ENCODE data around the gene KIF21B.
"Not testable (repeated sequence)": the region's sequence is repeated elsewhere in the genome, so short reads cannot be mapped to it uniquely, and the experiment has no call there.

The KIF21B gene

DNA sequence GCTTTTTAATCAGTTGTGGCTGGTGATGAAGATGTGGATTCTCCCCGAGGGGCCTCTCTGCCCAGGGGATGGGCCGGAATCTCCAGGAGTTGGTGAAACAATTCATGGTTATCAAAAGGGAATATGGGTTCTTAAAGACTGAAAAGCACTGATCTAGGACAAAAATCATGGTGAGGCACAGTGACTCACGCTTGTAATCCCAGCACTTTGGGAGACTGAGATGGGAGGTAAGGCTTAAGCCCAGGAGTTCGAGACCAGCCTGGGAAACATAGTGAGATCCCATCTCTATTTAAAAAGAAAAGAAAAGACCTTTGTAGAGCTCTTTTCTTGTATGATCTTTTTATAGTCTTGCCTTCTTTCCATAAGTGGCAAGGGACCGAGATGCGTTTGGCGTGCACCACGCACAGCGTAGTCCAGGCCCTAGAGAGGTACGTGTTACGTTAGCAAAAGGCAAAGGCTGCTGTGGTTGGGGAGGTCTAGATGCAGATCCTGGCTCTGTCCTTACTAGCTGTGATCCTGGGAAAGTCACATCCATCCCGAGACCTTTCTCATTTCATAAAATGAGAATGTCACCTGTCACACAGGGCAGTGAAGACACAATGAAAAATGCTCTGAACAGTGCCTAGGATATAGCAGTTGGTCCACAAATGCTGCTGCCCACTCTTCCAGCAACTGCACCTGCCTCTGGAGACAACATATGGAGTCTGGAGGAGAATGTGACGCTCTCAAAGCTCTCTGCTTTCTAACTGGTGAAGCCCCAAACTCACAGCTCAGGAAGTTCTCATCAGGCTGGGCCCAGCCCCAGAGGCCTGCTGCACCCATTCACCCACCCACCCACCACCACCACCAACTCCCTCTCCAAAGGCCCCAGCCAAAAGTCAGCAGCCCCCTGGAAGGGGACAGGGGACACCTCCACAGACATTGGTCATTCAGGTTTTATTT is 54.8 kb downstream of the KIF21B start:
- DNase-seq: no peak

DNA sequence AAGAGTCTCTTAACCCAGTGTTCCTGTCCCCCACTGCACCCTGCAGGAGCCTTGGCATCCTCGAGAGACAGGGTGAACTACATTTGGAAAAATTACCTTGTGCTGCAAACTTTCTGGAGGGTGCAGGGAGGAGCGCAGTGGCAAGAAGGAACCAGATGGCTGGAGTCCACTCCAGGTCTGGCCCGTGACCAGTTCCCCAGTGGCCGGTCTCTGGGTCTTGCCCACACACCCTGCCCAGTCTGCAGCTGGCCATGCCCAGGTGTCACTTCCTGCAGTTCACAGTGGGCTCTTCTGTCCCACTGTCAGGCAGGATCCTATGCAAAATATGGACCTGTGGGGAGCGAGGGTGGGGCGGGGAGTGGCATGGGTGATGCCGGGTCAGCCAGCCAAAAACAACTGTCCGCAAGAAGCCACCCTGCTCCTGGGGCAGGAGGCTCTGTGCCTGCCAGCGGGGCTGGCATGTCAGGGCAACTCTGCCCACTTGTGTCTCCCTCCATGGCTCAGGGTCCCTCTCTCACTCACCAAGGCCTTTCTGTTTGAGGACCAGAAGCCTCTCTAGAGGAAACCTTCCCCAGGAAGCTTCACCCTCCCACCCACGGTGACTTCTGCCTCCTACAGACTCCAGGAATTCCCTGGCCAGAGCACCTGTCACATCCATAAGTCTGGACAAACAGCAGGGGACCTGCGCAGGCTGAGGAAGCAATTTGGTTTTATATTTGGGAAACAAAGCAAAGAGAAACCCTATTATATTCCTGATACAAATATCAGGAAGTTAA is 55.6 kb downstream of the KIF21B start:
- DNase-seq: no peak

DNA sequence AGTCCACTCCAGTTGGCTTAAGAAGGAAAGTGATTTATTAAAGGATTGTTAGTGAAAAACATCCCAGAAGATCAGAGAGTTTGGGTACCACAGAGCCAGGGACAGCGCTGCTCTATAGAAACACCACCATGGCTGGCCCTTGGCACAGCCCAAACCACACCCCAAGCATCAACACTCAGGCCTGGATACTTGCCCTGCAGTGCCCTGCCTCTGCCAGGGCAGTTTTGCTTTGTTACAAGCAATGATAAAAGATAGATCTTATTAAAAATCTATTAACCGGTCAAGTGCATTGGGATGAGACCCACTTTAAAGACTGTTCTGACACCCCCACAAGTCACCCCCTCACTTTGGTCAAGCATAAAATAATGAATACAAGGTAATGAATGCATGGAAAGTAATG is 56.6 kb downstream of the KIF21B start:
- no peak for DNase-seq

DNA sequence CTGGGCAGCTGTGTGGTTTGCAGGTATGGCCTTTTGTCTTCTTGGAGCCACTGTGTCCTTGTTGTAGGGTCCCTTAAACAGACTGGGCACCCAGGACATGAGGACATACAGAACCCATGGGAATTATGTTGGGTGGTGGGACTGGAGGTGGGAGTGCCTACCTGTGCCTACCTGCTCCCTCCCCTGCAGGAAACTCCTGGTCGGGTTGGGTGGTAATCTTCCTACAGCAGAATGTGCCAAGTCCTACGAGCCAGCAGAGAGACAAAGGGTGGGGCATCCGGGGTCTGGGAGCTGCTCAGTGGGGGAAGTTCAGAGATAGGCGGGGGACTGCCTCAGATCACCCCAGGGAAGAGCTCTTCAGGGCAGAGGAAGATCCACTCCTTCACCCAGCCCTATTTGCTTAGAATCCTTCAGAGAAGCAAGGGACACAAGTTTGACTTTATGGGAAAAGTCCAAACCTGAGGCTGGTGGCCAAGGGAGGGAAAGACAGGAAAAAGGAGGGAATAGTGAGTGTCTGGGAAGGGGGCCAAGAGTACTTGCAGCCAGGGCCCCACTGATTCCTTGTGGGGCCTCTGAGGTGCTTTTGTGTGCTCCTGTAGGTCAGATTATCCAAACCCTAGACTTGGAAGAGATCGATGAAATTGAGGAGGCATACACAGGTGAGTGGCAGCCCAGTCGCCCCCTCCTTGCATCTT is 58.3 kb downstream of the KIF21B start:
- no peak for DNase-seq

DNA sequence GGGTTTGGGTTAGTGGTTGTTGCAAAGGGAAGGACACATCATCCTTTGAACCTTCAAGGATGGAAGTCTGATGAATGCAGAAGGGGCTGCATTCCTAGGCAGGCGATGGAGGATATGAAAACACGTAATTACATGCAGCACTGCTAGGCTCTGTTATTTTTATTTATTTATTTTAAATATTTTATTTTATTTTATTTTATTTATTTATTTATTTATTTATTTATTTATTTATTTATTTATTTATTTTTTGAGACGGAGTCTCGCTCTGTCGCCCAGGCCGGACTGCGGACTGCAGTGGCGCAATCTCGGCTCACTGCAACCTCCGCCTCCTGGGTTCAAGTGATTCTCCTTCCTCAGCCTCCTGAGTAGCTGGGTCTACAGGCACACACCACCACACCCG is 59.6 kb downstream of the KIF21B start:
- DNase-seq: not testable (repeated sequence)

DNA sequence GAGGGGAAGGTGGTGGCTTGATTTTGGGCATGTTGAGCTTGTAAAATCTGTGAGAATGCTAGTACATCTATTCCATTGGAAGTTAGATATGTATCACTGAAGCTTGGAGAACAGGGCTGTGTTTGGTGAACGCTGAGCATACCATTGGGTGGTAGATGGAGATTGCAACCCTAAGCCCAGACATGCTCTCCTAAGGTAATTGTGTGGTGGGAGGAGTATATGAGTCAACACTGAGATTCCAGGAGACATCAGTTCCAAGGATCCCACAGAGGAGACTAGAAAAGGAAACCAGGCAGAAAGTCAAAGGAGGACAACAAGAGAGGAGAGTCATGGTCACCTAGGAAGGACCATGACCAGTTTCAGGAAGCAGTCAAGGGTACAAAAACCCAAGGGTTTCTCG is 60.4 kb downstream of the KIF21B start:
- no peak for DNase-seq

DNA sequence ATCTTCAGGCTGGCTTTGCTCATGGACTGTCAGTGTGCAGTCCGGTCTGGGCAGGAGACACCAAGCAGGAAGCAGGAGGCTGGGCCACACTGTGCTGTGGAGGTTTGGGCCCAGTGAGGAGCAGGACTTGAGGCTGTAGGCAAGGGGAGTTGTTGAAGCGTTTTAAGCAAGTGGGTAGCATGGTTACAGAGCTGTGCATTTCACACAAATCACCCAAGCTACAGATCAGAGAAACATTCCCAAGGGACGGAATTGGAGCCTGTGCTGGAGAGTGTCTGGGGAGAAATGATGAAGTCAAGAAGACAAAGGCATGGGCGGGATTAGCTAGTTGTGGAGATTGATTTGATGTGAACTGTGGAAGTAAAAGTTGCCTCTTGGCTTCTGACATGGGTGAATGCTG is 60.9 kb downstream of the KIF21B start:
- DNase-seq: no peak

DNA sequence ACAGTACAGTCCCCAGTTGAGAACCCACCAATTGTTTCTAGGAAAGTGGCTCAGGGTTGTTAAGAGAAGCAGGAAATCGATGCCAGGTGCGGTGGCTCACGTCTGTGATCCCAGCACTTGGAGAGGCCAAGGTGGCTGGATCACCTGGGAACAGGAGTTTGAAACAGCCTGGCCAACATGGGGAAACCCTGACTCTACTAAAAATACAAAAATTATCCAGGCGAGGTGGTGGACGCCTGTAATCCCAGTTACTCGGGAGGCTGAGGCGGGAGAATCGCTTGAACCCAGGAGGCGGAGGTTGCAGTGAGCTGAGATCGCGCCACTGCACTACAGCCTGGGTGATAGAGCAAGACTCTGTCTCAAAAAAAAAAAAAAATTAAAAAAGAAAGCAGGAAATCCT is 61.4 kb downstream of the KIF21B start:
- not testable (repeated sequence) for DNase-seq

DNA sequence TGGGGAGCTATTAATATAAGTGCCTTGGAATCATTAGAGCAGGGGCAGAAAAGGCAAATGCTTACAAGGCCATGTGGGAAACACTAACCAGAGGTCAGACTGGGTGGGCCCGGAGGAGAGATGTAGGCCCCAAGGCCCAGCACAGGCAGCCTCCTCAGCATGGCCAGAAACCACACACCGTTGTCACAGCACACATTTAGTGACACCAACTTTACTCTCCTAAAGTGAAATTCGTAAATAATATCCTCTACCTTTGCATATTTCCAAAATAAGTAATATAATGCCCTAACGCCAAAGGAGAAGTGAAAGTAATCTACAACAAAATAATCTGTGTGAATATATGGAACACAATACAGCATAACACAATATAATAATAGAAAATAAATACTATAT is 62.6 kb downstream of the KIF21B start:
- DNase-seq: no peak

DNA sequence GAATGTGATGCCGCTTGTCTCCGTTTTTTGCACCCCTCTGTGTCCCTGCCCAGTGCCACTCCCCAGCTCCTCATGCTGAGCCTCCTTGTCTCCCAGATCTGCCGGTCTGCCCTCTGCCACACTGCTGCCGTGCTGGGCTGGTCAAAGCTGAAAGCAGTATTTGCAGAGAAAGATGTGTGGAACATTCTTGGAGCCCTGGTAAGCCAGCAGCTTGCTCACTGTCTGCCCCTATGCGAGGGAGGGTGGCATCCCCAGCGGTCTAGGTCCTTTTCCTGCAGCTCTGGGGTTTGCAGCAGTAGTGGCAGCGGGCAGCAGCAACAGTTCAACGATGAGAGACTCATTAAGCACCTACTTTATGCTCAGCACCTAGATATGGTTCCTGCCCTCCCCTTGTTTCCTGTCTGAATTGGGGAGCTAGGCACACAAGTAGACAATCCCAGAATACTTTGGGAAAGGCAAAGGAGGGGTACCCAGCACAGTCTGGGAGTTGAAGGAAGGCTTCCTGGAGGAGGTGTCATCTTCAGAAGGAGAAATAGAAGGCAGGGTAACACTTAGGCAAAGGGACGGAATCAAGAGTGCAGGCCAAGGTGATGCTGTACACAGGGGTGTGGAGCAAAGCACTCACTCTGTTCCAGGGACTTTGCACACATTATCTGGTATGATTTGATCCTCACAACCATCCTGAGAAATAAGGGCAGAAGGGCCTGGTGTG is 63.1 kb downstream of the KIF21B start:
- DNase-seq: no peak

DNA sequence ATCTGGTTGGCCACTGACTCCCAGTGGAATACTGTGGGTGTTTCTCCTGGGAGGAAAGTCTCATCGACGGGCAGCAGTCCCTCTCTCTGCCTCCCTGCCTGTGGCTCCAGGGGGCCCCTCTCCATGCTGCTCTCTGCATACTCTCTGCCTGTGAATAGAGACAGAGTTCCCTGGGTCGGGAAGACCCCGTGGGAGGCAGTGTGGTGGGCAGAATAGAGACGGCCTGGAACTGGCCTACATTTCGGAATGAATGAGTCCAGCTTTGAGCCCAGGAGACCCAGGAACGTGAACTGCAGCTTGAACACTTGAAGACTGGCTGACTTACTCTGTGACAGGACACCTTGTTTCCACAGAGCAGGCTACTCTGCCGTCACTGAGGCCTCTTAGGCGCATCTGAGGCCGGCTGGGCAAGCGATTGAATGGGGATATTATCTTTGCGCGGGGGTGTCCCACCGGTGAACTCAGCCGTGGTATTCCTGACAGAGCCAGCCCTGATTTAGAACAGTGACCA is 64.0 kb downstream of the KIF21B start:
- DNase-seq: no peak

DNA sequence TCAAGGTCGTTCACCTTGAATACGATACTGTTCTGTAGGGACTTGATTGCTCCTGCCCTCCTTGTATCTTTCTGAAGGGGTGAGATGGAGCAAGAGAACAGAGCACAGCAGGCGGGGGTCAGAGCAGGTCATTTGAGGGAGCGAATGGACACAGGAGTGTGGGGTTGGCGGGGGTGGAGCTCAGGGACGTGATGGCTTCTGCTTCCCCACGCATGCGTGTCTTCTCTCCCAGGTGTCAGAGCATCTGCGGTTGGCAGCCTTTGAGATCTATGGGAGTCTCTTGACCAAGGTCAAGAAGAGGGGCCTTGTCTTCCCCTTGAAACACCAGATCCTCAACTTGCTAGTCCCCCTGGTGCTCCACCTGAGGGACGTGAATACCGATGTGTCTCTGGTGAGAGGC is 64.9 kb downstream of the KIF21B start:
- no peak for DNase-seq

DNA sequence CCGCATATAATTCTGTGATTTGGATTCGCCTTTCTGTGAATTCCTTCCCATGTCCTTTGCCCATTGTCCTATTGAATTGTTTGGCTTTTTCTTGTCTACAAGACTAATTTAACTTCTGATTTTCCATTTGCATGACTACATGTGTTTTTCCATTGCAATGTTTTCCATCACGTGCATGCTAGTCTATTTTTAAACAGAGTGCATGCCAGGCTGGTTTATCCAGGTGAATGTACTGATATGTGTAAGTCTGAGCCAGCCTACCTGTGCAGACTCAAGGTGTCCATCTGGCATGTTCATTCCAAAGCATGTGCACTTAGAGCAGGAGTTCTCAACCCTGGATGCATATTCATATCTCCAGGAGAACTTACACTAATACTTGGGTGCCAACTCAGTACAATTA is 69.1 kb downstream of the KIF21B start:
- no peak for DNase-seq

DNA sequence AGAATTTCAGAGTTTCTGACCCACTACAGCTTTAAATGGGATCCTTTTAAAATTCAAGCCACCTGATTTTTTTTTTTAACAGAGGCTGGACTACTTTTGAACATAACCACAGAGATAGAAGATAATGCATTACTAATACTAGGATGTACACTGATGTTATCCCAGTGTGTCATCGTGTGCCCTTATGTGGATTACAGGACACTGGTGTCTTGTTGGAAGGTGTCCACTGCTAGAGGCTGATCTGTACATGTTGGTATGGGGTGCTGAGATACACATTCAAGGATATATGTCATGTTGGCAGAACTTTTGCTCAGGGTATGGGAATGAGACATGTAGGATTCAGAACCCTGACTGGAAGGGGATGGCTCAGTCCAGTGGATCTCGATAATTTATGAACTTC is 72.5 kb downstream of the KIF21B start:
- no peak for DNase-seq

DNA sequence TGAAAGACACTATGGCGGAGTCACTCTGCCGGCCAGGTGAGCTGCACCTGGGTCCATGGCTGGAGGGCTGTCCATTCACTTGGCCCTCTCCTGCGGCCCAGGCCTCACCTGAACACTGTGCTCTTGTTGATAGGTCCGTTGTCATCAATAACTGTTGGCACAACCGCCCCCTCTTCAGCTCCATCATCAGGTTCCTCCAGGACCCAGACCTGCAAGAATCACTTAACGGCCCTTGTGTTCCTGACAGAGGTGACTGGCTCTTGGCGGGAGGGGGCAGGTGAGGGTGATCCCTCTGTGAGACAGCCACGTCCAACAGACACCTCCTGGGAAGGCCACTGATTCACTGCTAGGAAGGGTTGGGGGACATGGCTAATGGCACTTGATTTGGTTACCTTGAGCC is 73.9 kb downstream of the KIF21B start:
- DNase-seq: no peak

DNA sequence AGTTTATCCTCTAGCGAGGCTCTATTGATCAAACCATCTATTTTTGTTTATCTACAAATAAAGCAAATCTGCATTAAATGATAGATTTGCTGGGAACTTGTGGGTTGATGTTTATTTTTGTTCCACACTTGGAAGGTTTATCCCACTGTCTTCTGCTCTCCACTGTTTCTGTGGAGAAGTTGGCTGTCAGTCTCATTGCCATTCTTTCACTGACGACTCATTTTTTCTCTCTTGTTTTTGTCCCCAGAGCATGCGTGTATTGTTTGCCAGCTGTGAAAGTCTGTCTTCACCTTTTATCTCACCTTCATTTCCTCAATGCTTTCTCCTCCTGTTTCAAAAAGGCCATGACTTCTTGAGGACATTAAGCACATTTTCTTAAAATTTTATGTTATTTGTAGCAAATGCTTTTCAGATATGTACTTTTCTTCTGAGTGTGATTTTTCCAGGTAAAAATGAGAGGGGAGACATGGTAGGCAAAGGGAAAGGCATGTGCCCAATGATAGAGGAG is 76.4 kb downstream of the KIF21B start:
- DNase-seq: no peak

DNA sequence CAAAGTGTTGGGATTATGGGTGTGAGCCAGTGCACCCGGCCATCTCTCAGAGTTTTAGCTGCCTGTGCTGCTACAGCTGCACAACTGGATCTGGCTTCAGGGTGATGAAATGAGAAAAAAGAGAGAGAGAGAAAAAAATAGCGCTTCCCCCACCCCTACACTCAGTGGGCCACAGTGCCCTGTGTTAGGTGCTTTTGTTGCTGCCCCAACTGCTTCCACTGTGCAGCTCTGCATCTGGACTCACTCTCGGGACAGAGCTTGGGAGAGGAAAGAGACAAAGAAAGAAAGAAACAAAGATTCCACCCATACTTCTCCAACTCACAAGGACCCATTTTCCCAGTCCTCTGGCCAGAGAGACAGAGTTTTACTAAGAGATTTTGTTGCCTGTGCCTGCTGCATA is 78.4 kb downstream of the KIF21B start:
- DNase-seq: no peak

DNA sequence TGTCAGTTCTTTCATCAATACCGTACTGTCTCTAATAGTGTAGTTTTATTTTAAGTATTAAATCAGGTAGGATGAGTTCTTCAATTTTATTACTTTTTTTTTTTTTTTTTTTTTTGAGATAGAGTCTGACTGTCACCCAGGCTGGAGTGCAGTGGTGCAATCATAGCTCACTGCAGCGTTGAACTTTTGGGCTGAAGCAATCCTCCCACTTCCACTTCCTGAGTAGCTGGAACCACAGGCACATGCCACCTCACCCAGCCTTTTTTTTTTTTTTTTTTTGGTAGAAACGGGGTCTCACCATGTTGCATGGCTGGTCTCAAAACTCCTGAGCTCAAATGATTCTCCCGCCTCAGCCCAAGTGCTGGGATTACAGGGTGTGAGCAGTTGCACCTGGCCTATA is 84.6 kb downstream of the KIF21B start:
- DNase-seq: no peak

DNA sequence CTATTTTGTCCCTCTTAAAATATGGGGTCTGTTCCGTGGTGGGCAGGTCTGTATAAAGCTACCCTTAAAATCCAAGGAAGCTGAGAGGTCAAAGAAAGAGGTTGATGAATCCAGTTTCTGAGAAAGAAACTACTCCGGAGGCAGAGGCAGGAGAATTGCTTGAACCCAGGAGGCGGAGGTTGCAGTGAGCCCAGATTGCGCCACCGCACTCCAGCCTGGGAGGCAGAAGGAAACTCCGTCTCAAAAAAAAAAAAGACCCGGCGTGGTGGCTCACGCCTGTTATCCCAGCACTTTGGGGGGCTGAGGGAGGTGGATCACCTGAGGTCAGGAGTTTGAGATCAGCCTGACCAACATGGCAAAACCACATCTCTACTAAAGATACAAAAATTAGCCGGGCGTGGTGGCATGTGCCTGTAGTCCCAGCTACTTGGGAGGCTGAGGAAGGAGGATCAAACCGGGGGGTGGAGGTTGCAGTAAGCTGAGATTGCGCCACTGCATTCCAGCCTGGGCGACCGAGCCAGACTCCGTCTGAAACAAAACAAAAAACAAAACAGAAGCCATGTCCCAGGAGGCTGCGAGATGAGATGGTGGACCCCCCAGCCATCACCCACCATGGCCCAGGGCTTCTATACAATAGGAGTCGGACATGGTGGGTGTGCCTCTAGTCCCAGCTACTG is 88.1 kb downstream of the KIF21B start:
- DNase-seq: not testable (repeated sequence)

DNA sequence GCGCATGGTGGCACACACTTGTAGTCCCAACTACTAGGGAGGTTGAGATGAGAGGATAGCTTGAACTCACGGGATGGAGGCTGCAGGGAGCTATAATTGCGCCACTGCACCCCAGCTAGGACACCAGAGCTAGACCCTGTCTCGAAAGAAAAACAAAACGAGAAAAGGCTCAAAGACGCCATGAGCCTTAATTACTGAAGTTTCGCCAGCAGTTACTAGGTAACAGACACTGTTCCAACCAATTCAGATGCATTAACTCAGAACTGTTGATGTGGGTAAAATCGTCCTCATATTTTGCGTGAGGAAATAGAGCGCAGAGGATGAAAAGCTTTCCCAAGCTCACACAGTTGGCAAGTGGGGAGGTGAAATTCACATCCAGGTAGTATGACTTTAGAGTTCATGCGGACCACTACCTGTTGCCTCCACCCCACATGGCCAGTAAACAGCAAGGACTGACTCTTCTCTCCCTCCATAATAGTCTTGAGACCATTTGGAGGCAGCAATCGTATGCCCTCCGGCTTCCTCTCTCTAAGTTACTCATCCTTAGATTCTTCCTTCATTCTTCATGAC is 88.8 kb downstream of the KIF21B start:
- DNase-seq: no peak

DNA sequence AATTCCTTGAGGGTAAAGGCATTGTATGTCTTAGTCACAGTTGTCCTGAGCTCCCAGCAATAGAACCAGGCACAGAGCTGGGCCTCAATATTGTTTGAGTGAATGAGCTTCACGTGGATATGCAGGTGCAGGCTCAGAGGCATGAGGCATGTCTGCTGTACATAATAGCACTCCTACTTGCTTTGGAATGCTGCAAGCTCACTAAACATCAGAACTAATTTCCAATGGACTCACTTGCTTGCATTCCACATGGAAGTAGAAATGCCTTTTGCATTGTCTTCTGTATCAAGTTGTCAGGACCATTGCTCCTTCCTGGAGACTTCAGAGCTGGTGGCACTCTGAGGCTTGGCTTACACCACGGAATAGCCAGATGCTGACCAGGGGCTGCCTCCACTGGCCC is 91.7 kb downstream of the KIF21B start:
- DNase-seq: no peak

DNA sequence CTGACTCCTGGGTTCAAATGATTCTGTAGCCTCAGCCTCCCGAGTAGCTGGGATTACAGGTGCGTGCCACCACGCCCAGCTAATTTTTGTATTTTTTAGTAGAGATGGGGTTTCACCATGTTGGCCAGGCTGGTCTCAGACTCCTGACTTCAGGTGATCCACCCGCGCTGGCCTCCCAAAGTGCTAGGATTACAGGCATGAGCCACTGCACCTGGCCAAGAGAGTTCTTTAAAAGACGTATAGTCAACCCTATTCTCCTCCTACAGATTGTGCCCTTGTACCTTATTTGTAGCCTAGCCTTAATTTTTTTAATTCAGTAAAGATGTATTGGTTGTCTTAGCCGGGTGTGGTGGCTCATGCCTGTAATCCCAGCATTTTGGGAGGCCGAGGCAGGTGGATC is 93.2 kb downstream of the KIF21B start:
- DNase-seq: not testable (repeated sequence)

Data from NCI-H446 treated with DMSO at 0.1 percent for 48 hours (cell line).